UCSD-AML1 (cell line): Measurements from ENCODE around the gene ARHGAP30.
A peak's percentile ranks its signal among the peaks of the same experiment; 100 is the strongest.
"Not testable (repeated sequence)": the region's sequence is repeated elsewhere in the genome, so short reads cannot be mapped to it uniquely, and the experiment has no call there.

ENCODE experiments used
- DNase-seq: peaks from one replicate; lab custom pipeline; 2025; ENCODE audit not compliant: unreplicated experiment; lab: John Stamatoyannopoulos, UW

ARHGAP30 gene

GRCh38 chr1:161018631-161018930, 51.1 kb downstream of the ARHGAP30 start:
- DNase-seq = no peak

- DNase-seq = no peak
Measured at GRCh38 chr1:161017756-161018630, 51.7 kb downstream of the ARHGAP30 start.

DNA sequence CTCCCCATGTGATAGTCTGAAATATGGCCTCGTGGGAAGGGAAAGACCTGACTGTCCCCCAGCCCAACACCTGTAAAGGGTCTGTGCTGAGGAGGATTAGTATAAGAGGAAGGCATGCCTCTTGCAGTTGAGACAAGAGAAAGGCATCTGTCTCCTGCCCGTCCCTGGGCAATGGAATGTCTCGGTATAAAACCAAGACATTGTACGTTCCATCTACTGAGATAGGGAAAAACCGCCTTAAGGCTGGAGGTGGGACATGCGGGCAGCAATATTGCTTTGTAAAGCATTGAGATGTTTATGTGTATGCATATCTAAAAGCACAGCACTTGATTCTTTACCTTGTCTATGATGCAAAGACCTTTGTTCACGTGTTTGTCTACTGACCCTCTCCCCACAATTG, 52.5 kb downstream of the ARHGAP30 start:
- DNase-seq = not testable (repeated sequence)

DNA sequence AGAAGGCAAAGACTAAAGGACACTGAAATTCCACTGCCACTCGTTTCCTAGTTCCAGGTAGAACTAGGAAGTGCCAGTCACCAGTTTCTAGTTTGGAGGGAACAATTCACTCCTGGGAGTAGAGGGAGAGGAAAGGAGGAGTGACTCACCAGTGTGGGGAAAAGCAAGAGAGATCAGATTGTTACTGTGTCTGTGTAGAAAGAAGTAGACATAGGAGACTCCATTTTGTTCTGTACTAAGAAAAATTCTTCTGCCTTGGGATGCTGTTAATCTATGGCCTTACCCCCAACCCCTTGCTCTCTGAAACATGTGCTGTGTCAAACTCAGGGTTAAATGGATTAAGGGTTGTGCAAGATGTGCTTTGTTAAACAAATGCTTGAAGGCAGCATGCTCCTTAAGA, 53.0 kb downstream of the ARHGAP30 start:
- not testable (repeated sequence) for DNase-seq

DNA sequence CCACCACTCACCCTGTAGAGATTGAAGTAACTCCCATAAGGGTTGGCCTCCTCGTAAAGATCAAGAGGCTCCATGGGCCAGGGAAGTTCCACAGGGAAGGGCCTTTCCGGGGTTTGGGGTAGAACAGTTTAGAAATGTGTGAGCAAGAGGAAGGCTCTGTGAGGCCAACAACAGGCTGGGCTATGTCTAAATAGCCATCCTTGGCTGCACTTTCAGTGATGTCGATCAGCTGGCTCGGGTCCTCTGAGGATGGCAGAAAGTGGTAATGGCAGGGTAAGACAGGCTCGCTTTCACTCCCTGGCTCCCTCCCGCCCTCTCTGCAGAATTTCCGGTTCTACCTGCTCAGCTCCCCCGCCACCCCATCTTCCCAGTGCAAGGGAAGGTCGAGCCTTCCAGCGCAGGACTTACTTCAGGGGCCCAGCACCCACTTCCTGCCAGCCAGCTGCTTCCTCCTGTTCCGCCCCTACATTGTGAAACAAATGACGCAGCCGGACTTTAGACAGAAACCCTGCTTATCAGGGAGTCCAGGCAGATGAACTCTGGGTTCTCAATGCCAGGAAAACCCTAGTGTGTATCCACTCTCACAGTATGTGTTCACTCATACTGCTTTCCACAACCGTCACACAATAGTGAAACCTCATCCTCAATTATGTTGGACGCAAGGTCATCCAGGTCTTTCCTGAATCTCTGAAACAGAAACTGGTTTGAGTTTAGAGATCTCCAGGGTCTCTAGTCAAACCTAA, 56.0 kb downstream of the ARHGAP30 start:
- DNase-seq = peak; percentile 90

GRCh38 chr1:161013131-161013487, 56.6 kb downstream of the ARHGAP30 start:
- no peak for DNase-seq

- DNase-seq = no peak
Measured at GRCh38 chr1:161012420-161012819, 57.3 kb downstream of the ARHGAP30 start.

GRCh38 chr1:161009602-161010211, 60.0 kb downstream of the ARHGAP30 start:
- DNase-seq = no peak

- no peak for DNase-seq
Measured at GRCh38 chr1:161008869-161009510, 60.7 kb downstream of the ARHGAP30 start.

DNA sequence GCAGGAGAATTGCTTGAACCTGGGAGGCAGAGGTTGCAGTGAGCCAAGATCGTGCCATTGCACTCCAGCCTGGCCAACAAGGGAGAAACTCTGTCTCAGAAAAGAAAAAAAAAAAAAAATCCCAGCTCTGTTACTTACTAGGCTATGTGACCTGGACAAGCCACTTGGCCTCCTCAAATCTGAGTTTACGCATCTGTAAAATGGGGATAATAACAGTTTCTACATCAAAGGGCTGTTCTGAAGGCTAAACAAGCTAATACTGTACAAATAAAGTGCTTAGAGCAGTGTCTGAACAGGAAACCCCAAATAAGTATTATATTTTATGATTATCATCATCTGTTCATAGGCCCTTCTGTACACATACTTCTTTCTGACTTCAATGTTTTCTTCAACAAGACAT, 62.3 kb downstream of the ARHGAP30 start:
- no peak for DNase-seq

DNA sequence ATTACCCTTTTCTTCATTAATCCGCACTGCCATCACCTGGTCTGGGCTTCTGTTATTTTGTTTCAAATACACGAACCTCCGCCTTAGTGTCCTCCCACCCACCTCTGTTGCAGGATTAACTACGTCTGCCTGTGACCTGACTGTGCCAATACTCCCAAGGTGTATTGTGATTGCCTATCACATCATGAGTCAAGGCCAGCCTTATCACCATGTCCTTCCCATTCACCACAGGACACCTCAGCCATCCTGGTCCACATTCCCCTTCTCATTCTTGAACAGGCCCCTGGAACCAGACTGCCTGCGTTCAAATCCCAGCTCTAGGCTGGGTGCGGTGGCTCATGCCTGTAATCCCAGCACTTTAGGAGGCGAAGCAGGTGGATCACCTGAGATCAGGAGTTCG, 63.1 kb downstream of the ARHGAP30 start:
- no peak for DNase-seq

GRCh38 chr1:161001525-161001924, 68.2 kb downstream of the ARHGAP30 start:
- no peak for DNase-seq

- DNase-seq = no peak
Measured at GRCh38 chr1:161000736-161001480, 68.8 kb downstream of the ARHGAP30 start.

DNA sequence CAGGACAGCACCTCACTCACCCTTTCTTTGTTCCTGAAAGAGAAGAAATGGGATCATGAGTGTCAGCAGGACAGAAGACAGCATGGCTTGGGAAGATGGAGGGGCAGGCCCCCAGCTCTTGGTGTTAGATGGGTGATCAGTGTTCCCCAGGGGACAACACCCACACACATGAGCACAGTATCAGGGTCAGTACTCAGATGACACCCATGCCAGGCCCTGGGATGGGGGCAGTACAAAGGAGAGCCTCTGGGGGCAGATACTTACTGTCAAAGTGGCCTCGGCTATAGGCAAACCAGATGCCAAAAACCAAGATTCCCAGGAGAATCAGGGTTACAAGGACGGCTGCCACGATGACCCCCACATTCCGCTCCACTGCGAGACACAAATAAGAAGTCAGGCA, 70.3 kb downstream of the ARHGAP30 start:
- DNase-seq = no peak

DNA sequence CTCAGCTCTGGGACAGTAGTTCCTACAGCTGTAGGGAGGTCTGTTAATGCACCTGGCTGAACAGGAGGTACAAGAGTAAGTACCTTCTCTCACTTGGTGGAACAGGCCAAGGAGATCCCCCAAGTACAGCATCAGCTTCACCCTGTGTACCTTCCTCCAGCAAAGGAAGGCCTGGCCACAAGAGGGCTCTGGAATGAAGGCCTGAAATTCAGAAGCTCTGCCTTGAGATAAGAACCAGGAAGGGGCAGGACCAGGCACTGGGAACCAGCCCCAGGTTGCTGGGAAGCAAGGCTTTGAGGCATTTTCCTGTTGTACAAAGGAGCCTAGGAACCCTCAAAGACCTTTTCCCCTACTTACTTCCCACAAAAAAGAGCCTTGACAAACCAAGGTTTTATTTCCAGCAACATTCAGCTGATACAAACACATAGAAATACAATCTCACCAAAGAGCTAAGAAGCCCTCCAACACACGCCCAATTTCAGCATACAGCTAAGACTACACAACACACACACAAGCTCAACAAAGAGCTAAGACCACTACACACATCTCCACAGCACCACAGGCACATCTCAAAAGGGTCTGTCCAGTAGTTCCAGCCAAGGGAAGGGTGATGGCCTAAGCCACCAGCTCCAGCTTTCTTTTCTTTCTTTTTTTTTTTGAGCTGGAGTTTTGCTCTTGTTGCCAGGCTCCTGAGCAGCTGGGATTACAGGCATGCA, 72.2 kb downstream of the ARHGAP30 start:
- DNase-seq = peak; percentile 72
